Suprapubic skin (tissue), 2 donors: ENCODE results near the gene COPS7A.

Experiments used
- EP300 ChIP-seq: sonication (generic); formaldehyde crosslinking; IDR thresholded peaks from one replicate; pipeline ENCODE4 v1.6.1; 2017; ENCODE audit warnings: antibody characterized with exemption
- POLR2A ChIP-seq, 2 donors: fragments of 450-650 bp; IDR thresholded peaks; one replicate each; pipeline ENCODE4 v1.6.1; 2017; ENCODE audit warnings: antibody characterized with exemption in 2 of 2, mild to moderate bottlenecking in 2 of 2, moderate library complexity in 2 of 2

DNA sequence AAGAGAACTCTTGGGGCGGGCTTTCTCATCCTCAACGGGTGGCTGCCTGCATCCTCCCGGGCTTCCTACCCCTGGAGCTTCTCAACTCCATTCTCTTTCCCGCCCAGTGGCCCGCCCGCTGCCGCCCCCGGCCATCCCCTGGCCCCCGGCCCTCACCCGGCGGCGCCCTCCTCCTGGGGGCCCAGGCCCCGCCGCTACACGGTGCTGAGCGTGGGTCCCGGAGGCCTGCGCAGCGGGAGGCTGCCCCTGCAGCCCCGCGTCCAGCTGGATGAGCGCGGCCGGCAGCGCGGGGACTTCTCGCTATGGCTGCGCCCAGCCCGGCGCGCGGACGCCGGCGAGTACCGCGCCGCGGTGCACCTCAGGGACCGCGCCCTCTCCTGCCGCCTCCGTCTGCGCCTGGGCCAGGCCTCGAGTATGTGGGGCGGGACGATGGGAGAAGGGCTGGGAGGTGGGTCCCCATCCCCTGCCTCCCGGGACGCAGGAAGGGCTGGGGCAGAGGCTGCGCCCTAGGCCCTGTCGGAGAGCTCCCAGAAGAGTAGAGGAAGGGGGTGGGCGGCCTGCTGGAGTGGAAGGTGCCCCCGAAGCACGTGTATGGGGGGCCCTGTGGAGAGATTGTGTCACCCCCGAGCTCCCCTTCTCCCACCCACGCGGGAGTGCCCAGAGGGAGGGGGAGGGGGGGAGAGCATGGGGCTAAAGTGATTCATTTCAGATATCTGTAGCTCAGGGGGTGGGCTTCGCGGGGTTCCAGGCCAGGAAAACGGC is 49.9 kb downstream of the COPS7A start:
- TF ChIP-seq EP300 (no peak), POLR2A (IDR thresholded peaks at IDR 0.05) (no peak)
